ENCODE data around the gene LIN7C. TPM values are rescaled to one million over a fixed set of nuclear protein-coding genes. Genes with fewer than 3 reads are reported as not detected.

The LIN7C gene
- total RNA-seq, 4 donors from 2014 or later, result 31.7 to 45.5 (median 42.6) TPM

DNA sequence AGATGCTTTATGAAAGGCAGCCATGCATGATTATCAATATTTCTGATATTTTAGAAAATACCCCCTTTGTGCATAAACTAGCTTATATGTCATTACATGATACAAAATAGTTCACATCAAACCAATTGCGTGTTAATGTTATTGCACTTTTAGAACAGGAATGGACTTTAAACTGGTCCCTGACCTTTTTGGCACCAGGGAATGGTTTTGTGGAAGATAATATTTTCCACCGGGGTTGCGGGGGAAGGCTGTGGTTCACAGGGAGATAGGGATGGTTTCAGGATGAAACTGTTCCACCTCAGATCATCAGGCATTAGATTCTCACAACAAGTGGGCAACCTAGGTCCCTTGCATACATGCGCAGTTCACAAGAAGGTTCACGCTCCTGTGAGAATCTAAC, 17.5 kb downstream of the LIN7C start:
- WGBS, result 85% methylated on average over 5 of the region's 5 CpGs
- no peaks in the 10 kb centered on the region for H3K4me1 ChIP-seq
- H3K36me3 ChIP-seq, result peaks cover 23% of the 10 kb centered on the region
- H3K4me3 ChIP-seq, result no peak overlapping the region
- no peak for DNase-seq (ENCODE audit: low spot score in 2 of 2)
- TF ChIP-seq, protein P1, sequence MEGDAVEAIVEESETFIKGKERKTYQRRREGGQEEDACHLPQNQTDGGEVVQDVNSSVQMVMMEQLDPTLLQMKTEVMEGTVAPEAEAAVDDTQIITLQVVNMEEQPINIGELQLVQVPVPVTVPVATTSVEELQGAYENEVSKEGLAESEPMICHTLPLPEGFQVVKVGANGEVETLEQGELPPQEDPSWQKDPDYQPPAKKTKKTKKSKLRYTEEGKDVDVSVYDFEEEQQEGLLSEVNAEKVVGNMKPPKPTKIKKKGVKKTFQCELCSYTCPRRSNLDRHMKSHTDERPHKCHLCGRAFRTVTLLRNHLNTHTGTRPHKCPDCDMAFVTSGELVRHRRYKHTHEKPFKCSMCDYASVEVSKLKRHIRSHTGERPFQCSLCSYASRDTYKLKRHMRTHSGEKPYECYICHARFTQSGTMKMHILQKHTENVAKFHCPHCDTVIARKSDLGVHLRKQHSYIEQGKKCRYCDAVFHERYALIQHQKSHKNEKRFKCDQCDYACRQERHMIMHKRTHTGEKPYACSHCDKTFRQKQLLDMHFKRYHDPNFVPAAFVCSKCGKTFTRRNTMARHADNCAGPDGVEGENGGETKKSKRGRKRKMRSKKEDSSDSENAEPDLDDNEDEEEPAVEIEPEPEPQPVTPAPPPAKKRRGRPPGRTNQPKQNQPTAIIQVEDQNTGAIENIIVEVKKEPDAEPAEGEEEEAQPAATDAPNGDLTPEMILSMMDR (IDR thresholded peaks at IDR 0.05), result no peak
- TF ChIP-seq POLR2AphosphoS5 (IDR thresholded peaks at IDR 0.05) (no peak), POLR2A (IDR thresholded peaks at IDR 0.05) (no peak), EP300 (IDR thresholded peaks at IDR 0.05) (no peak)
- no peak overlapping the region for H3K27ac ChIP-seq
- no peaks in the 10 kb centered on the region for H3K9me3 ChIP-seq
- H3K27me3 ChIP-seq, result no peaks in the 10 kb centered on the region

DNA sequence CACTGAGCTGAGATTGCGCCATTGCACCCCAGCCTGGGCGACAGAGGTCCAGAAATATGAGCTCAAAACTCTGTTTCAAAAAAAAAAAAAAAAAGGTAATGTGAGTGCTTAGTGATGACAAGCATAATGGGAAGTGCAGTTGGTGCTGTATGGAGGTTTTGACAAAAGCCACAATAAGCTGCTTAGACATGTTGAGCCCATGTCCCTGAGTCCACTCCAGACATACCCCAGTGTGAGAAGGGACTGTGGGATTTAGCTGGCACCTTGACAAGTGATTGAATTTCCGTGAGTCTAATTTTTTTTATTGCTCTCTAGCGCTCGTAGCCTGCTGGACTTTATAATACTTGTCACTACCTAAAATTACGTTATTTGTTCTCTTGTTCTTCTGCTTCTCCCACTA, 18.9 kb downstream of the LIN7C start:
- Histone ChIP-seq H3K9me3 (no peaks in the 10 kb centered on the region), H3K4me3 (no peak overlapping the region), H3K27me3 (no peaks in the 10 kb centered on the region), H3K4me1 (no peaks in the 10 kb centered on the region), H3K27ac (no peak overlapping the region), H3K36me3 (peaks cover 19% of the 10 kb centered on the region)
- no peak for DNase-seq (ENCODE audit: low spot score in 2 of 2)
- 77% methylated on average over 6 of the region's 6 CpGs for WGBS
- TF ChIP-seq EP300 (IDR thresholded peaks at IDR 0.05), result no peak
- no peak for TF ChIP-seq POLR2AphosphoS5 (IDR thresholded peaks at IDR 0.05)
- TF ChIP-seq, protein P1 (IDR thresholded peaks at IDR 0.05), result no peak
- no peak for TF ChIP-seq POLR2A (IDR thresholded peaks at IDR 0.05)

DNA sequence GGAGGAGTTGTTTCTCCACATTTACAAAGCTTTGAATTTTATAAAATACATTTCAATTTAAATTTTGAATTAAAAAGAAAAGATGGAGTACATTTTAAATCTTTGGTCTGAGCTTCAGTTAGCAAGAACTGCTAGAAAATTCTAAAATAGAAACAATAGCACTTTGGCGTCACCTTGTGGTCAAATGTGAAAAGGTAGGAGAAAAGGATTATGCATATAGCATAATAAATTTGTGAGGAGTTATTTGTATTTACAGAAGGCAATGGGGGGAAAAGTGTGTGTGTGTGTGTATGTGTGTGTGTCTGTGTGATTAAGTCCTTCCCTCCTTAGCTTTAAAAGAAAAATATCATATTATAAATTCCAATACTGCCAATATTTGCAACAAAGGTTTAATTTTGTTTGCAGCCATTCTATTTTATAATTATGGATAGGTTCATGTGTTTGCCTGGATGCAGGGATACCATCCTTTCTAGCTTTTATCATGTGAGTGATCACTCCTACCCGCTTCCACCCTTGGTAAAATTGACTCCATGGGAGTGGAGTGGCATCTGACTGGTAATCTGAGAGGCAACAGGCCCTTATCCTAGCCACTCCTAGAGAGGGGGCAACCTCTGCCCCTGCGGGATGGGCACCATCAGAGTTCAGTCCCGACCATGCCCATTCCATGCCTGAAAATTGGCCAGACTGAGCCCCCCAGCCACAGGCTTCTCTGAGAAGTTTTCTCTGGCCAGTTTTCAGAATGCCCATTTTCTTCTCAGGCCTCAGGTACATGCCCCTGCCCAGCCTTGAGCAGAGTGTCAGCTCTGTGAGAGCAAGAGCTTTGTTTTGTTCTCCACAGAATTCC, 20.4 kb downstream of the LIN7C start:
- no peak overlapping the region for H3K4me3 ChIP-seq
- no peak for DNase-seq (ENCODE audit: low spot score in 2 of 2)

DNA sequence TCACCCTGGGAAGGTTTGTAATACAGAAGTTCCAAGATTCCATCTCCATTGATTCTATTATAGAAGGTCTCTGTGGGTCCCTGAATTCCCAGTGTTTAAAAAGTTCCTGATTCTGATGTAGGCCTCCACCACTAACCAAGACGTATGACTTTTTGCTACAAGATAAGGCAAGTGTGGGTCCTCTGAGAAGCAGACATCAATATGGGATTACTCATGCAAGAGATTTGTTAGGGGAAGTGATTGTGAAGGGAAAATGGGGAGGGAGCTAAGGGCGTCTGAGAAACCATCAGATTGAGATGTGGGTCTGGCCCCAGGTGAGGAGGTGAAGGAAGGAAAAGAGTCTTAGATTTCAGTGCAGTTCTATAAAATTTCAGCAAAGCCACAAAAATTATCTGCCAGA, 23.8 kb downstream of the LIN7C start:
- TF ChIP-seq EP300 (IDR thresholded peaks at IDR 0.05) (no peak), POLR2A (IDR thresholded peaks at IDR 0.05) (no peak), POLR2AphosphoS5 (IDR thresholded peaks at IDR 0.05) (no peak)
- TF ChIP-seq, protein P1 (IDR thresholded peaks at IDR 0.05), result no peak
- WGBS, result 96% methylated on average over 2 of the region's 2 CpGs
- no peak for DNase-seq (ENCODE audit: low spot score in 2 of 2)
- no peaks in the 10 kb centered on the region for H3K9me3 ChIP-seq
- H3K27ac ChIP-seq, result no peak overlapping the region
- no peaks in the 10 kb centered on the region for H3K27me3 ChIP-seq
- no peak overlapping the region for H3K4me3 ChIP-seq
- H3K36me3 ChIP-seq, result no peaks in the 10 kb centered on the region
- H3K4me1 ChIP-seq, result no peaks in the 10 kb centered on the region

More for the DNA sequence above, 20.4 kb downstream of the LIN7C start:
- Histone ChIP-seq H3K36me3 (peaks cover 6% of the 10 kb centered on the region), H3K27me3 (no peaks in the 10 kb centered on the region), H3K9me3 (no peaks in the 10 kb centered on the region), H3K27ac (no peak overlapping the region), H3K4me1 (no peaks in the 10 kb centered on the region)
- 31% methylated on average over 4 of the region's 4 CpGs for WGBS
- TF ChIP-seq EP300 (IDR thresholded peaks at IDR 0.05) (no peak), POLR2A (IDR thresholded peaks at IDR 0.05) (no peak)
- TF ChIP-seq, protein P1 (IDR thresholded peaks at IDR 0.05), result peak; percentile 69 to 88

DNA sequence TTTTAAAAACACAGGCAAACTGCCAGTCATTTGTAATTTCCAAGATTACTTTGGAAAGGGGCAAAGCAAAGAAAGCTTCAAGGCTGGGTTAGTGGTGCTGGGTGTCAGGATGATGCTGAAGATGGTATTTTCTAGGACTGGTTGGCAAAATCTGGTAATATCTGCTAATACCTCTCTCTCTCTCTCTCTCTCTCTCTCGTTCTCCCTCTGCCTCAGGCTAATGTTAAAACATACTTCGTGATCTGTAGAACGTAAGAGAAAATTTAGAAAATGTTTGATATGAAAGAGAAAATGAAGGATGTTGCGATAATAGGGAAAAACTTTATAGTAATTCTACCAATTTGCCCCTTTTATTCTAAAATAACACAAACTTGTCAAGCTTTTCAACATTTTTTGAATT, 24.6 kb downstream of the LIN7C start:
- H3K36me3 ChIP-seq, result no peaks in the 10 kb centered on the region
- H3K4me3 ChIP-seq, result no peak overlapping the region
- H3K27me3 ChIP-seq, result no peaks in the 10 kb centered on the region
- WGBS, result 86% methylated on average over 4 of the region's 4 CpGs
- no peak for TF ChIP-seq POLR2AphosphoS5 (IDR thresholded peaks at IDR 0.05)
- no peak for TF ChIP-seq EP300 (IDR thresholded peaks at IDR 0.05)
- no peak for TF ChIP-seq POLR2A (IDR thresholded peaks at IDR 0.05)
- TF ChIP-seq, protein P1 (IDR thresholded peaks at IDR 0.05), result no peak
- no peak overlapping the region for H3K27ac ChIP-seq
- no peaks in the 10 kb centered on the region for H3K9me3 ChIP-seq
- DNase-seq (ENCODE audit: low spot score in 2 of 2), result no peak
- no peaks in the 10 kb centered on the region for H3K4me1 ChIP-seq
